Hematopoietic multipotent progenitor cell treated with erythropoietin and hydrocortisone succinate and interleukin-3 and kit ligand, for 8 days (in vitro differentiated cells): Measurements from ENCODE around the gene SPDYE18.
"Not testable (repeated sequence)": the region's sequence is repeated elsewhere in the genome, so short reads cannot be mapped to it uniquely, and the experiment has no call there.

Source experiments
- DNase-seq: peaks from one replicate; pipeline ENCODE4 v3.0.0-alpha.2; 2015

Gene SPDYE18, protein sequence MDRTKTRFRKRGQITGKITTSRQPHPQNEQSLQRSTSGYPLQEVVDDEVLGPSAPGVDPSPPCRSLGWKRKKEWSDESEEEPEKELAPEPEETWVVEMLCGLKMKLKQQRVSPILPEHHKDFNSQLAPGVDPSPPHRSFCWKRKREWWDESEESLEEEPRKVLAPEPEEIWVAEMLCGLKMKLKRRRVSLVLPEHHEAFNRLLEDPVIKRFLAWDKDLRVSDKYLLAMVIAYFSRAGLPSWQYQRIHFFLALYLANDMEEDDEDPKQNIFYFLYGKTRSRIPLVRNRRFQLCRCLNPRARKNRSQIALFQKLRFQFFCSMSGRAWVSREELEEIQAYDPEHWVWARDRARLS

GRCh38 chr7:77062557-77062956, at the start of gene SPDYE18:
TSS of gene SPDYE18 (minus strand) at chr7:77062558. CDS start at chr7:77060512, 2,046 bp downstream.
- DNase-seq = not testable (repeated sequence)

DNA sequence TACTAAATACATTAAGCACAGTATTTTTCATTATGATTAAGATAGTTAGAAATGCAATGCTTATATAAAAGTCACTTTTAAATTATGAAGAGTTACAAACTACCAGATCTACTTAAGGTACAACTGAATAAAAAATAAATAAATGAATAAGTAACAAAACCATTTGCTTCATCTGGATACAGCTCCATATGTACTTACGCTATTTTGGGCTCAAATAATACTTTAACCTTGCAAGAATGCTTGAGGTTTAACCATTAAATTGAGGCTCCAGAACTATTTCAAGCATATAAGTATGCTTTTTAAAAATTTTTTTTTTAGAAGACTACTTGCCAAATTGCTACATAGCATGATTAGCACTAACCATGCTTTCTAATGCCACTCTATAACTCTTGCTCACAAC, 46.0 kb upstream of the SPDYE18 start:
- not testable (repeated sequence) for DNase-seq

GRCh38 chr7:77107659-77108058, 45.3 kb upstream of the SPDYE18 start:
- DNase-seq = not testable (repeated sequence)

DNA sequence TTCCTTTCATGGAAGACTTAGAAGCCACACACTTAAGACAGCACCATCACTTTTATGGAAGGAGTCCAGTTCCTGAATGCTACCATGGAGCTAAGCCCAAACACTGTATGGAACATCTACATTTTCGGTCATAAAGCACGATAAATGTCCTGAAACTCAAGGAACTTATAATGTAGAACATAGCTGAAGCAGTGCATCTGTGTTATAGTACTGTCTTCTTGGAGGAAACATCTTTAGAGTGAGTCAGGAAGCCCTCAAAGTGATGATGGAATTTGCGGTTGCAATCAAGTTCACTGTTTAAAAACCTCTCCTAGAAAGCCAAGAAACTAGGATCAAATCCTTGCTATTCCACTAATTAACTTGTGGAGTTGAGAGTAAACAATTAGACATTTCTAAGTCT, 43.5 kb upstream of the SPDYE18 start:
- DNase-seq = not testable (repeated sequence)

DNA sequence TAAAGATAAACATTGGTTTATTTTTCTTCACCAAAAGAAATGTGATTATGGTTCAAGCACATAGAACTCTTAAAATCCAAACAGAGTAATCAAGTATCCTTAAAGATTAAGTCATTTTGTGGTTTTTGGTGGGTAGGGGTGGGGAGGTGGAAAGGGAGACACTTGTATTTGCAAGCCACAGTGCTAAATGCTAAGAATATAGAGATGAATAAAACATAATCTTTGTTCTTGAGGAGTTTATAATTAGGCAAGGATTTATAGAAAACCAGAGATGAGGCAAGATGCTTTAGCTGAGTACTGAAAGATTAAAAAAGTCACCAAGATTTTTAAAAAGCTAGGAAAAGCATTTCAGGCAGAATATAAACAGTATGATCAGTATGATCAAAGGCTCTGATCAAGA, 40.3 kb upstream of the SPDYE18 start:
- DNase-seq = not testable (repeated sequence)

DNA sequence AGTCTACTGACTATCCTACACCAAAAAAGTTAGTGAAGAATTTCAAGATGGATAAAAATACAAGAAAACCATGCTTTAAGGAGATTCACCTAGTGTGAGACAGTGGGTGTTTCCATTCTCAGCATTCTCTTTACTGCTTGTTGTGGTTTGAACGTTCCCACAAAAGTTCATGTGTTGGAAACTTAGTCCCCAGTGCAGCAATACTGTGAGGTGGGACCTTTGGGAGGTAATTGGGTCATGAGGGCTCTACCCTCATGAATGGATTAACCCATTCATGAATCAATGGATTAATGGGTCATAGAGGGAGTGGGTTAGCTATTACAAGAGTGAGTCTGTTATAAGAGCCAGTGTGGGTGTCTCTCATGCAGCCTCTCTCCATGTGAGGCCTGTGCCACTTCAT, 38.8 kb upstream of the SPDYE18 start:
- DNase-seq = not testable (repeated sequence)

- DNase-seq = not testable (repeated sequence)
These were observed 38.1 kb upstream of the SPDYE18 start for GRCh38 chr7:77100501-77100900.

DNA sequence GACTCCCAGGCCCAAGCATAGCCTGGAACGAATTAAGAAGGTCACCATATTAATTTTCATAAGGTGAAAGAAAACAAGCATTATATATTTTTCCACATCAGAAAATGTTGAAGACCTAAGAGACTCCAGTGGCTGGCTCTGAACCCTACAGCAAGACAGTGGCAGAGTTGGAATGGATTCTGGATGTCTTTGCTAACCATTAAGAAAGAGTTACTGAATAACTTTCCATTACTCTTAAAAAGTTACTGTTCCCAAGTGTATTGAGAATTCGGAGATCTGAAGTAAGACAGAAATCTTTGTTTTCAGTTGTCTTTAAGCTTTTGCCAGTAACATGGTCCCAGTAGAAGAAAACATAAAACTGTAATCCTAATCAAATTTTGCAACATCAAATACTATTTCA, 29.9 kb upstream of the SPDYE18 start:
- not testable (repeated sequence) for DNase-seq

GRCh38 chr7:77082192-77082591, 19.8 kb upstream of the SPDYE18 start:
- not testable (repeated sequence) for DNase-seq

DNA sequence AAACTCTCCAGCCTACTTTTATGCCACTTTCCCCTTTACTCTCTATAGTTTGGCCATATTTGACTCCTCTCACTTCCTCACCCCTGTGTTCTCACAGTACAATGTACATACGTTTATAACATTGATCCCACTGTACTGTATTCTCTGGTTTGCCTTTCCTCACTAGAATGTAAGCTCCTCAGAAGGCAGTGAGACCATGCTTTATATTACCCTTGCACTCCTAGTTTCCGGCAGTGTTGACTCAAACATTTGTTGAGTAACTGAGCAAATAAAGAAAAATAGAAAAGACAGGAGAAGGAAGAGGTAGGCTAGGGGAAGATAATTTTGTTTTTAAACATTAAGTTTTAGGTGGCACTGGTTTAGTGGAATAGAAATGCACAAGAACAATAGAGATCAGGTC, 17.9 kb upstream of the SPDYE18 start:
- not testable (repeated sequence) for DNase-seq

GRCh38 chr7:77079624-77080023, 17.3 kb upstream of the SPDYE18 start:
- DNase-seq = not testable (repeated sequence)

DNA sequence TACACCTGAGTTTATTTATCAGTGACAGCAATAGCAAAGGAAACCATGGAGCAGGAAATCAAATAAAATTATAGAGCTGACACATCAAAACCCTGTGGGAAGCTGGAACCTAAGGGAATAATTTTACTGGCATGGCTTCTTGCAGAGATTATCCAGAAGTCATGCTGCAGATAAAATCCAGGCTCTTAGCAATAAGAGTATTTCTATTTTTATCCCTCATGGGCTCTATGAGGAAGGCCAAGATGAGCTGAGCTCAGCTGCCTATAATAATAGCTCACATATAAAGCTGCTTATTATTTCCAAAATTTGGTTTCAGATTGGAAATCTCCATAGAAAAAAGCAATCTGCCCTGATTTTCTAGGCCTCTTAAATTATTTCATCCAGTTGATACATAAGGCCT, 16.8 kb upstream of the SPDYE18 start:
- DNase-seq = not testable (repeated sequence)

- DNase-seq = not testable (repeated sequence)
These were observed 14.7 kb upstream of the SPDYE18 start for GRCh38 chr7:77077060-77077459.

DNA sequence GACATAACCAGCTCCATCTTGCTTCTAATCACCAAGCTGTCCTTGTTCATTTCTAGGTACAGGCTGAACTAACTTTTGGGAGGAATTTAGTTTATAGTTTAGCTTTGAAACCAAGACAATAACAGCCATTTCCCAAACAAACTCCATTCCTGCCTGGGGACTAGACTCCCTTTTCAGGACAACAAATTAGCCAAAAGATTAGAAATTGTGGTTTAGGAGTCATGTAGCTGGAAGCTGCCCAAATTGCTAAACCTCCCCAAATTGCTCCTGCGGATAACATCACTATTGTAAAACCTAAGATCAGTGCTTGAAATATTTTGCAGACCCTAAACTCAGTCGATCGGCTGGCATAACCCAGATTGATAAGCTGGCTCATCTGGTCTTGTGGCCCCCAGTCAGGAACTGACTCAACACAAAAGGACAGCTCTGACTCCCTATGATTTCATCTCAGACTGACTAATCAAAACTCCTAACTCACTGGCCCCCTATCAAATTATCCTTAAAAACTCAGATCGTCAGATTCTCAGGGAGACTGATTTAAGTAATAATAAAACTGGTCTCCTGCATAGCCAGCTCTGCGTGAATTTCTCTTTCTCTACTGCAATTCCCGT, 12.5 kb upstream of the SPDYE18 start:
- not testable (repeated sequence) for DNase-seq

GRCh38 chr7:77071108-77071507, 8.8 kb upstream of the SPDYE18 start:
- DNase-seq = not testable (repeated sequence)

DNA sequence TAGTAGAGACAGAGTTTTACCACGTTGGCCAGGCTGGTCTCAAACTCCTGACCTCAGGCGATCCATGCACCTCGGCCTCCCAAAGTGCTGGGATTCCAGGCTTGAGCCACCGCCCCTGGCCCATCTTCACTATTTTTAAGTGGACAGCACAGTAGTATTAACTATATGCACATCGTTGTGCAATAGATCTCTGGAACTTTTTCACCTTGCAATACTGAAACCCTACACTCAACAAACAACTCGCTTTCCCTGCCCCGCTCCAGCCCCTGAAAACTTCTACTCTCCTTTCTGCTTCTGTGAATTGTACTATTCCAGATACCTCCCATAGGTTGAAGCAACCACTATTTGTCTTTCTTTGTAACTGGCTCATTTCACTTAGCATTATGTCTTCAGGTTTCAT, 3.5 kb upstream of the SPDYE18 start:
- not testable (repeated sequence) for DNase-seq

DNA sequence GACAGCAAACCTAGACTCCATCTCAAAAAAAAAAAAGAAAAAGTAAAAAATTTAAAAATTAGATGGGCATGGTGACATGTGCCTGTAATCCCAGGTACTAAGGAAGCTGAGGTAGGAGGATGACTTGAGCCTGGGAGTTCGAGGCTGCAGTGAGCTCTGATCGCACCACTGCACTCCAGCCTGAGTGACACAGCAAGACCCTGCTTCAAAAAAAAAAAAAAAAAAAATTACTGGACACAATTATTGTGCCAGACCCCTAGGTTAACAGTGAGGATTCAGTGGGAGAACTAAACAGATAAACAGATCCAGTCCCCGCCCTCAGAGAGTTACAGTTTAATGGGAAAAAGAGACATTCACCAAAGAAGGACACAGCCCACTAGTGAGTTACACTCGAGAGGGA, 1.4 kb upstream of the SPDYE18 start:
- DNase-seq = not testable (repeated sequence)

- DNase-seq = not testable (repeated sequence)
These were observed 30.1 kb downstream of the SPDYE18 start, which contains the start of gene SPDYE17 for GRCh38 chr7:77032261-77032660. TSS of gene SPDYE17 (minus strand) at chr7:77032361. CDS start at chr7:77030570, 1,791 bp downstream.

GRCh38 chr7:77026349-77026748, 36.0 kb downstream of the SPDYE18 start:
- DNase-seq = not testable (repeated sequence)

DNA sequence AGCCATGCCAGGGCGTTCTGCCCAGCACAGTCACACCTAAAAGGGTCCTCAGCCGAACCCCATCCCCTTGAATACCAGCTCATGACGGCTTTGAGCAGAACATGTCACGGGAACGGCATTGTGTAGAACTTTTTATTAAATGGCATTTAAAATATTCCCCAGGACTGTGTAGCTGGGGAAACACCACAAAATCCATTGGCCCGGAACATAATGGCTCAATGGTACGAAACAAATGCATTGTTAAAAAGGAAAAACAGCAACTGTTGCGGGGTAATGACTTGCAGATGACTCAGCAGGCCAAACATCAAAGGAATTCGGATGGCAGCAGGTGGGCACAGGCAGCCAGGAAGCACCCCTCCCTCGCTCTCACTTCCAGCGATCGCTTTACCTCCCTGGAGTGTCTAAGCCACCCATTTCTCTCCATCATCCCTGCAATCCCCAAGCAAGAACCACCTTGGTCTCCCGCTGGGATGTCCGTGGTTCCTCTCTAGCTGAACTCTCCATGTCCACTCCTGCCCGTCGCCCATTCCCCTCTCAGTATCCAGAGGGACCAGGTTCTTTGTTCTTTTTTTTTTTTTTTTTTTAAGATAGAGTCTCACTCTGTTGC, 52.2 kb downstream of the SPDYE18 start:
- DNase-seq = not testable (repeated sequence)

DNA sequence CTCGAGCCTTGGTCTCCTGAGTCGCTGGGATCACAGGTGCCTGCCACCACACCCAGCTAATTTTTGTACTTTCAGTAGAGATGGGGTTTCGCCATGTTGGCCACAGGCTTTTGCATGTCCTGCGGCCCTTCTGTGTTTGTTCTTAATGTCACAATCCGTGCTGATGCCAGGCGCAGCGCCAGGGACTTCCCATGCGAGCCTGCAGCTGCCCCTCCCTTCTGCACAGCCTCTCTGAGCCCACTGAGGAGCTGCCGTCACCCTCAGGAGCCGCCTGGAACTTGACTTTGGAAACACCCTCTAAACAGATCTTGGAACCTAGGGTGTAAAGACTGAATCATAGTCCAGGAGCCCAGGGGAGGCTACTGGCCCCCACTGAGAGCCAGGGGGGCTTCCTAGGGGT, 54.4 kb downstream of the SPDYE18 start:
- DNase-seq = not testable (repeated sequence)

GRCh38 chr7:77006127-77007110, 55.9 kb downstream of the SPDYE18 start:
- DNase-seq = not testable (repeated sequence)
